Dedifferentiated amniotic fluid mesenchymal stem cell (primary cell): ENCODE results near the gene ACIN1.

ENCODE experiments used
- DNase-seq: peaks from one replicate; pipeline ENCODE4 v3.0.0-alpha.2; 2016; ENCODE audit errors: extremely low spot score

The ACIN1 gene

GRCh38 chr14:23043754-23044153 is 51.2 kb downstream of the ACIN1 start:
- DNase-seq, result no peak

GRCh38 chr14:23043145-23043544 is 51.8 kb downstream of the ACIN1 start:
- DNase-seq, result no peak

GRCh38 chr14:23042162-23042965 is 52.6 kb downstream of the ACIN1 start, which contains the start of gene PSMB11:
PSMB11 (plus strand) TSS chr14:23042212; CDS start chr14:23042226, 14 bp downstream.
- DNase-seq, result no peak

- no peak for DNase-seq
Observed at GRCh38 chr14:23041729-23042128, 53.2 kb downstream of the ACIN1 start.

GRCh38 chr14:23040100-23040499 is 54.8 kb downstream of the ACIN1 start:
- DNase-seq, result no peak

GRCh38 chr14:23035303-23036144 is 59.4 kb downstream of the ACIN1 start:
- no peak for DNase-seq

- DNase-seq, result peak; percentile 94
Observed at GRCh38 chr14:23034498-23035302, 60.2 kb downstream of the ACIN1 start, which contains the start of gene PSMB5. PSMB5 (minus strand) TSS chr14:23034900; CDS start chr14:23034881, 19 bp downstream.

- DNase-seq, result no peak
Observed at GRCh38 chr14:23033801-23034497, 61.0 kb downstream of the ACIN1 start.

- no peak for DNase-seq
Observed at GRCh38 chr14:23033251-23033727, 61.6 kb downstream of the ACIN1 start.

- DNase-seq, result no peak
Observed at GRCh38 chr14:23030936-23031335, 64.0 kb downstream of the ACIN1 start.

- no peak for DNase-seq
Observed at GRCh38 chr14:23028799-23029198, 66.1 kb downstream of the ACIN1 start.

GRCh38 chr14:23025151-23025814 is 69.7 kb downstream of the ACIN1 start:
- DNase-seq, result no peak

GRCh38 chr14:23024612-23025075 is 70.3 kb downstream of the ACIN1 start:
- no peak for DNase-seq

- DNase-seq, result no peak
Observed at GRCh38 chr14:23023795-23024152, 71.2 kb downstream of the ACIN1 start.

- DNase-seq, result no peak
Observed at GRCh38 chr14:23023022-23023794, 71.7 kb downstream of the ACIN1 start.

GRCh38 chr14:23021889-23022442 is 73.0 kb downstream of the ACIN1 start:
- DNase-seq, result no peak

GRCh38 chr14:23021434-23021833 is 73.5 kb downstream of the ACIN1 start:
- DNase-seq, result no peak

- no peak for DNase-seq
Observed at GRCh38 chr14:23020143-23021128, 74.5 kb downstream of the ACIN1 start.
